Measurements from ENCODE around the gene RNF112. TPM values are rescaled to one million over a fixed set of nuclear protein-coding genes. Genes with fewer than 3 reads are reported as not detected.

Gene RNF112
- total RNA-seq, 2 experiments from 2014 or later: 1.4 to 1.5 TPM

DNA sequence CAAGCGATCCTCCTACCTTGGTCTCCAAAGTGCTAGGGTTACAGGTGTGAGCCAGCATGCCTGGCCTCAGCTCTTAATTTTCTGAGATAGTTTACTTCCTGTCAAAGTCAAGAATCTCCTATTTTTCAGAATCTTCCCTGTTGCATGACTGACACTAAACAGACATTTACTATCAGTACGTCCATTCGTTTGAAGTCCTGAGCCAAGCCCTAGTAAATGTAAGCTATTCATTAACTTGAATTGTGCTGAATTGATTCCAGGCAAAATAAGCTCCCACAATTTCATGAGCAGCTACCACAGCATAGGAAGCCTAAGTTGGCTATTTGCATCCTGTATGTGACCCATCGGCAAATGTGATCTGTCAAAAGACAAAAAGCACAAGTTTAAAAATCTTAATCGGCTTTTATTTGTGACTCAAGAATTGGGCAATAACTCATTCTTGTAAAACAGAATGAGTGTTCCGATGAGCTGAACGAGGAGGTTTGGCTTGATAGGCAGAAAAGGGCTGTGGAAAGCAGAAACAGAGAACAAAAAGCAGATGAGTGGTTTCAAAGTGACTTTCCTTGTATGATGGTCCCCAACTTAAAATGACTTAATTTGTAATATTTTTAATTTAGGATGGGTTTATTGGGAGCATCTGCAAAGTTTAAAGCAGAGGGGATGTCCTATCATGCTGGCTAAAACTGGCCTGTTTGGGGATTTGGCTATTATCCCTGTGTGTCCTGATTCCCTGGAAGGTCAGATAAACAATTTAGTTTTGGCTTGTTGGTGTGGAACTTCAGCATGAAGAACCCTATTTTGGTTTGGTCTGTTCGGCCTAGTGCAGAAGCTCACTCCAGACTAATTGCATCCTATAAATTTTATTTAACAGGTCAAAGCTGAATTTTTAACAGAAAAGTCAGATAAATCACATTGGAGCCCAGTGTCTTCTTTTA is 14.2 kb downstream of the RNF112 start:
- H3K9me3 Mint-ChIP-seq: no peaks in the 10 kb centered on the region
- H3K27ac Mint-ChIP-seq: no peak overlapping the region
- ChIA-PET CTCF (no interaction called here), POLR2A (interaction anchor here (0.7 kb wide), 1 partner anchor 55 kb away, joined by 3 read pairs; no protein-coding TSS in a partner anchor)
- no peak for DNase-seq
- no peaks in the 10 kb centered on the region for H3K9me3 ChIP-seq (ENCODE audit: control insufficient read depth in 1 of 2, insufficient read depth in 1 of 2, low read length in 2 of 2)
- H3K4me3 Mint-ChIP-seq: no peak overlapping the region
- no peak overlapping the region for H3K4me3 ChIP-seq (ENCODE audit: low read length)
- ATAC-seq (ENCODE audit: poor library complexity): no peak
- H3K36me3 Mint-ChIP-seq (ENCODE audit: low read depth): no peaks in the 10 kb centered on the region
- no peaks in the 10 kb centered on the region for H3K4me1 ChIP-seq (ENCODE audit: insufficient read depth, low read length)
- TF ChIP-seq, protein P1, sequence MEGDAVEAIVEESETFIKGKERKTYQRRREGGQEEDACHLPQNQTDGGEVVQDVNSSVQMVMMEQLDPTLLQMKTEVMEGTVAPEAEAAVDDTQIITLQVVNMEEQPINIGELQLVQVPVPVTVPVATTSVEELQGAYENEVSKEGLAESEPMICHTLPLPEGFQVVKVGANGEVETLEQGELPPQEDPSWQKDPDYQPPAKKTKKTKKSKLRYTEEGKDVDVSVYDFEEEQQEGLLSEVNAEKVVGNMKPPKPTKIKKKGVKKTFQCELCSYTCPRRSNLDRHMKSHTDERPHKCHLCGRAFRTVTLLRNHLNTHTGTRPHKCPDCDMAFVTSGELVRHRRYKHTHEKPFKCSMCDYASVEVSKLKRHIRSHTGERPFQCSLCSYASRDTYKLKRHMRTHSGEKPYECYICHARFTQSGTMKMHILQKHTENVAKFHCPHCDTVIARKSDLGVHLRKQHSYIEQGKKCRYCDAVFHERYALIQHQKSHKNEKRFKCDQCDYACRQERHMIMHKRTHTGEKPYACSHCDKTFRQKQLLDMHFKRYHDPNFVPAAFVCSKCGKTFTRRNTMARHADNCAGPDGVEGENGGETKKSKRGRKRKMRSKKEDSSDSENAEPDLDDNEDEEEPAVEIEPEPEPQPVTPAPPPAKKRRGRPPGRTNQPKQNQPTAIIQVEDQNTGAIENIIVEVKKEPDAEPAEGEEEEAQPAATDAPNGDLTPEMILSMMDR (IDR thresholded peaks at IDR 0.05): no peak
- intact Hi-C loops (cut with DNase I, micrococcal nuclease): no loop called here
- peaks cover 5% of the 10 kb centered on the region for H3K27me3 Mint-ChIP-seq
- H3K27me3 ChIP-seq (ENCODE audit: control insufficient read depth in 1 of 2, insufficient read depth in 2 of 2, low read length in 2 of 2): no peaks in the 10 kb centered on the region
- H3K4me1 Mint-ChIP-seq (ENCODE audit: low read depth): no peaks in the 10 kb centered on the region
- no peaks in the 10 kb centered on the region for H3K36me3 ChIP-seq (ENCODE audit: insufficient read depth, low read length)
- no peak overlapping the region for H3K27ac ChIP-seq (ENCODE audit: low read depth in 1 of 2, low read length in 2 of 2)

DNA sequence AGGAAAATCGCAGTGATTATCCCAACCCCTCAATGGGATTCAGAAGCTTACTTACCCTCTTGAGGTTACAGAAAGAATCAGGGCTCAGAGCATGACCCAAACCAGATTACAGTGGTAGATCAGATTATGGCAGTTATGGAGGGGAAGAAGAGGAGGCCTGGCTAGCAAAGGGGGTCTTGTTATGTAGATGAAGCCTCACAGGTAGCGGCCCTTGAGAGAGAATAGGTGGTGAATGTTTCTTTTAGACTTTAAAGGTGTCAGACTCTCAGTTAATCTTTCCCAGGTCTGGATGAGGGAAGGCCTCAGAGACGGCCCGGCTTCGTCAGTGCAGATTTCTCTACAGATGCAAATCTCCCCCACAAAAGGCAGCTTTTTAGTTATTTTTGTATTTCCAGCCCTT is 15.6 kb downstream of the RNF112 start:
- Mint-ChIP-seq H3K27me3 (peaks cover 5% of the 10 kb centered on the region), H3K27ac (no peak overlapping the region), H3K36me3 (ENCODE audit: low read depth) (no peaks in the 10 kb centered on the region), H3K4me1 (ENCODE audit: low read depth) (no peaks in the 10 kb centered on the region), H3K4me3 (no peak overlapping the region), H3K9me3 (no peaks in the 10 kb centered on the region)
- DNase-seq (no peak), ATAC-seq (ENCODE audit: poor library complexity) (no peak)
- CTCF ChIA-PET: no interaction called here
- POLR2A ChIA-PET: no interaction called here
- H3K36me3 ChIP-seq (ENCODE audit: insufficient read depth, low read length): no peaks in the 10 kb centered on the region
- intact Hi-C loops (cut with DNase I, micrococcal nuclease): no loop called here
- H3K9me3 ChIP-seq (ENCODE audit: control insufficient read depth in 1 of 2, insufficient read depth in 1 of 2, low read length in 2 of 2): no peaks in the 10 kb centered on the region
- TF ChIP-seq, protein P1 (IDR thresholded peaks at IDR 0.05): no peak
- H3K27me3 ChIP-seq (ENCODE audit: control insufficient read depth in 1 of 2, insufficient read depth in 2 of 2, low read length in 2 of 2): no peaks in the 10 kb centered on the region
- no peak overlapping the region for H3K4me3 ChIP-seq (ENCODE audit: low read length)
- no peaks in the 10 kb centered on the region for H3K4me1 ChIP-seq (ENCODE audit: insufficient read depth, low read length)
- H3K27ac ChIP-seq (ENCODE audit: low read depth in 1 of 2, low read length in 2 of 2): no peak overlapping the region

DNA sequence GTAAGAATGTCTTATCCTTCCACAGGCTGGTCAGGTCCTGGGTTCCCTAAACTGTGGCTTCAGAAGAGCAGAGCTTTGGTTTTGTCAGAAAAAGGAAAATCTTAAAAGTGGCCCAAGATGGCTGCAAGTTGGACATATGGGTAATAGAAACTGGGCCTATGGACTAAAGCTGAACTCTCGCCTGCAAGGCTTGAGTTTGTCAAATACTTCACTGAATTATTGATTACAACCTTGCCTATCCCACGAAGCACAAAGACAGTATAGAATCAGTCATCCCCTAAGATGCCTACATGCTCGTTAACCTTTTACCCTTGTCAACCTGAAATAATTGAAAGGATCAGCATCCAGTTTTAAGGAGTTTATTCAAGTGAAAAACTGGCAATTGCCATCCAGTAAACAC is 20.7 kb downstream of the RNF112 start:
- Mint-ChIP-seq H3K36me3 (ENCODE audit: low read depth) (no peaks in the 10 kb centered on the region), H3K27me3 (no peaks in the 10 kb centered on the region), H3K4me1 (ENCODE audit: low read depth) (no peaks in the 10 kb centered on the region), H3K27ac (no peak overlapping the region), H3K4me3 (no peak overlapping the region), H3K9me3 (no peaks in the 10 kb centered on the region)
- DNase-seq: no peak
- H3K4me3 ChIP-seq (ENCODE audit: low read length): no peak overlapping the region
- H3K27me3 ChIP-seq (ENCODE audit: control insufficient read depth in 1 of 2, insufficient read depth in 2 of 2, low read length in 2 of 2): no peaks in the 10 kb centered on the region
- no peaks in the 10 kb centered on the region for H3K9me3 ChIP-seq (ENCODE audit: control insufficient read depth in 1 of 2, insufficient read depth in 1 of 2, low read length in 2 of 2)
- H3K27ac ChIP-seq (ENCODE audit: low read depth in 1 of 2, low read length in 2 of 2): no peak overlapping the region
- no peak for ATAC-seq (ENCODE audit: poor library complexity)
- intact Hi-C loops (cut with DNase I, micrococcal nuclease): loop anchor here in 1 of 2 experiments (5.0 kb wide), 1 partner anchor 39 kb away; no protein-coding TSS in a partner anchor
- ChIA-PET CTCF (no interaction called here), POLR2A (no interaction called here)
- no peaks in the 10 kb centered on the region for H3K4me1 ChIP-seq (ENCODE audit: insufficient read depth, low read length)
- no peaks in the 10 kb centered on the region for H3K36me3 ChIP-seq (ENCODE audit: insufficient read depth, low read length)
- TF ChIP-seq, protein P1 (IDR thresholded peaks at IDR 0.05): no peak
